IPS-18a (cell line): ENCODE data around the gene ELL2.

Source experiments
- H3K27ac ChIP-seq: one replicate; pipeline ENCODE4 v1.5.1; 2013; ENCODE audit warnings: low read length
- H3K27me3 ChIP-seq: one replicate; pipeline ENCODE4 v1.6.1; 2013; ENCODE audit warnings: mild to moderate bottlenecking, low read length; ENCODE audit not compliant: control insufficient read depth, insufficient read depth
- H3K36me3 ChIP-seq: one replicate; pipeline ENCODE4 v1.6.1; 2013; ENCODE audit warnings: low read depth, low read length; ENCODE audit not compliant: control insufficient read depth
- H3K4me1 ChIP-seq: one replicate; pipeline ENCODE4 v1.6.1; 2013; ENCODE audit warnings: low read depth, low read length; ENCODE audit not compliant: control insufficient read depth
- H3K4me3 ChIP-seq: one replicate; pipeline ENCODE4 v1.5.1; 2013; ENCODE audit warnings: low read length
- H3K9ac ChIP-seq: one replicate; pipeline ENCODE4 v1.6.1; 2013; ENCODE audit warnings: mild to moderate bottlenecking, low read length, moderate library complexity
- H3K9me3 ChIP-seq: one replicate; pipeline ENCODE4 v1.6.1; 2013; ENCODE audit warnings: low read depth, low read length; ENCODE audit not compliant: control insufficient read depth

Gene ELL2

DNA sequence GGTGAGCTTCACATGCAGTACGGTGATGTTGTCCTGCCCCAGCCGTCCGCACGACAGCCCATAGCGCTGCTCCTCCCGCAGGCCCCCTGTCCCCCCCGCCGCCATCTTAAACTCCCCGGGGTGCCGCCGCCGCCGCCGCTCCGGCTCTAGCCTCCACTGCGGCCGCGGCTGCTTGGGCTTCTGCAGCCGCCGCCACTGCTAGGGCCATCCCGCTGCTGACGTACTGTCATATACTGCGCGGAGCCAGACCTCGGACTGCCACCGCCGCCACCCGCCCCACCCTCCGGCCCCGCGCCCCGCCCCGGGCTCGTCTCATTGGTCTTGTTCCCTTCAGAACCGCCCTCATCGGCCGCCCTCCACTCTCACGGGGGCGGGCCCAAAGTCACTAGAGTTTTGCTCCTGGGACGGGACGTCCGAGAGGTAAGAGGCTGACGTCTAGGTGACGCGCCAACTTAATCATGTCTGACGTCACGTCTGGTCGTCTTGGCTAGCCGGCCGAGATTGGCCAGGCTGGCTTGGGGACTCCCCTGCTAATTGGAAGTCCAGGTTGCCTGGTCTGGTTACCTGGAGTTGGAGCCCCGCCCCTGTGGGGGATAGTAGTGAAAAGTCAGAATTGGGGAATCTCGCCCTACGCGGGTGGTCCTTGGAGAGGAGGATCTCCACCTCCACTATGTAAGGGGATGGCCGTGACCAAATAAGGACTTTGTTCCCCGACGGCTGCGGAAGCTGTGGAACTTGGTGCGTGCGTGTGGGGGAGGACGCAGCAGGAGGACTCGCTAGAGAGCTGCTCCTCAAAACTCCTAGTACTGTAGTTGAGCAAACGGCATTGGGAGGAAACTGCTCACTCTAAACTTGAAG, at the start of gene ELL2:
Gene ELL2, minus strand, starts transcription at position 235 of the 858 bp plus-strand sequence. Its CDS starts 130 bp downstream, at position 105.
- no peaks in the 10 kb centered on the region for H3K36me3 ChIP-seq
- peaks cover 17% of the 10 kb centered on the region for H3K27me3 ChIP-seq
- no peaks in the 10 kb centered on the region for H3K9me3 ChIP-seq
- H3K27ac ChIP-seq: peak within 1 kb of the TSS; percentile 88
- peak within 1 kb of the TSS; percentile 76 for H3K9ac ChIP-seq
- peaks cover 47% of the 10 kb centered on the region for H3K4me1 ChIP-seq
- peak within 1 kb of the TSS; percentile 91 for H3K4me3 ChIP-seq

GRCh38 chr5:96008987-96009647, 47.5 kb upstream of the ELL2 start:
- Histone ChIP-seq H3K4me1 (no peaks in the 10 kb centered on the region), H3K27me3 (no peaks in the 10 kb centered on the region), H3K27ac (no peak overlapping the region), H3K4me3 (no peak overlapping the region), H3K9ac (no peak overlapping the region), H3K9me3 (no peaks in the 10 kb centered on the region), H3K36me3 (no peaks in the 10 kb centered on the region)

- H3K9ac ChIP-seq: no peak overlapping the region
- H3K9me3 ChIP-seq: no peaks in the 10 kb centered on the region
- H3K4me1 ChIP-seq: no peaks in the 10 kb centered on the region
- no peaks in the 10 kb centered on the region for H3K36me3 ChIP-seq
- H3K27ac ChIP-seq: no peak overlapping the region
- no peak overlapping the region for H3K4me3 ChIP-seq
- H3K27me3 ChIP-seq: no peaks in the 10 kb centered on the region
Observed at GRCh38 chr5:96008487-96008886, 46.8 kb upstream of the ELL2 start.

DNA sequence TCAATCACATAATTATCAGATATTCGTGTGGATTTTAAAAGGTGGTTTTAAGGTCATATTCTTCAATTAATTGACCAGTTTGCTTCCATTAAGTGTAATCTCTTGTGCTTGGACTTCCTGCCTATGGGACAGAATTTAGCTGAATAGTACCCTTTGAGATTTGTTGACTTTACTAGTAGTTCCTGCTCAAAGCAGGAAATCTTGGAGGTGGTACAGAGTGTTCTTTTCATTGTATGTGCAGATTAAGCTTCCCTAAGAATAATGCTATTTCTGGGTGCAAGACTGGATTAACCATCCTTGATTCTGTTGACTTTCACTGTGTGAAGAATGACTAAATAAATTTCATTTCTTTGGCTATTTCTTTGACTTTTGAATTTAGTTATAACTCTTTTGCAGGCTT, 45.4 kb upstream of the ELL2 start:
- Histone ChIP-seq H3K36me3 (no peaks in the 10 kb centered on the region), H3K4me1 (no peaks in the 10 kb centered on the region), H3K4me3 (no peak overlapping the region), H3K9me3 (no peaks in the 10 kb centered on the region), H3K27me3 (no peaks in the 10 kb centered on the region), H3K27ac (no peak overlapping the region), H3K9ac (no peak overlapping the region)

DNA sequence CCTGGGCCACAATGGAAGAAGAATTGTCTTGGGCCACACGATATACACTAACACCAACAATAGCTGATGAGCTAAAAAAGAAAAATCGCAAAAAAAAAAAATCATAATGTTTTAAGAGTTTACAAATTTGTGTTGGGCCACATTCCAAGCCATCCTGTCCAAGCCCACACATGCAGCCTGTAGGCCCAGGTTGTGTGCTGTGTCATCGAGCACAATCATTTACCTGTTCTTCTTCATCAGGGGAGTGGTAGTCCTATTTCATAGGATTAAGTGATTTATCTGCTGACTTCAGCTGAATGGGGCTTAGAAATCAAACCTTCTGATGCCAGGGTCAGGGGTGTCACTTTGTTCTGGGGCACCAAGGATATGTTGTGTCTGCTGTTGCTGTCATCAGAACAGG, 44.6 kb upstream of the ELL2 start:
- Histone ChIP-seq H3K36me3 (no peaks in the 10 kb centered on the region), H3K4me1 (no peaks in the 10 kb centered on the region), H3K4me3 (no peak overlapping the region), H3K27ac (no peak overlapping the region), H3K9ac (no peak overlapping the region), H3K9me3 (no peaks in the 10 kb centered on the region), H3K27me3 (no peaks in the 10 kb centered on the region)

DNA sequence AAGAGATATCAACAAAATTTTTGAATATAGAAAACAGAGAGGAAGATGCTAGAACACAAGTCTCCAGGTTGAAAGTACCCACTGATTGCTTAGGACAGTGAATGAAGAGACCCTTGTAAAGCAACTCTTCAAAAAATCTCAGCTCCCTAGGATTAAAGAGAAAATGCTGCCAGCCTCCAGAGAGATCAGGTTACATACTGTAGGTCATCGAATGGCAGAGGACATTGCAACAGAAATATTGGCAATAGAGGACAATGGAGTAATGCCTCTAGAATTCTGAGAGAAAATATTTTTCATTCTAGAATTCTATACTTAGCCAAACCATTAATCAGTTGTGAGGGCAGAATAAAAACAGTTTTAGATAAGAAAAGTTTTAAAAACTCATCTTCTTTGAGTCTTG, 43.1 kb upstream of the ELL2 start:
- no peaks in the 10 kb centered on the region for H3K9me3 ChIP-seq
- H3K4me1 ChIP-seq: no peaks in the 10 kb centered on the region
- H3K4me3 ChIP-seq: no peak overlapping the region
- no peaks in the 10 kb centered on the region for H3K36me3 ChIP-seq
- no peak overlapping the region for H3K27ac ChIP-seq
- no peaks in the 10 kb centered on the region for H3K27me3 ChIP-seq
- no peak overlapping the region for H3K9ac ChIP-seq

DNA sequence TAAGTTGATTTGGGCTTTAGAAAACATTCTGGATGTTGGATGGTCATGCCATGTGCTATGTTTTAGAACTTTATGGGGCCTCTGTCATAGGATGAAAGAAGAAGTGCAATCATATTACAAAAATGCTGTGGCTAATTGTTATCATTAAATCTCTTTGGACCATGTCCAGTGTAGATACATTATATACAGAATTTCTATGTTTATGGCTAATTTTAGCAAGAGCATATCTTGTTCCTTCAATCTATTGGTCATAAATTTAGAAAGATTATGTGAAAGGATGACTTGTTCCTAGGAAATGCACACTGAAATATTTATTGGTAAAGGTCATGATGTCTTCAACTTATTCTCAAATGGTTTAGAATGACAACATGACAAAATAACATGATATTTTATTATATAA, 42.4 kb upstream of the ELL2 start:
- no peaks in the 10 kb centered on the region for H3K9me3 ChIP-seq
- no peak overlapping the region for H3K27ac ChIP-seq
- H3K27me3 ChIP-seq: no peaks in the 10 kb centered on the region
- no peak overlapping the region for H3K9ac ChIP-seq
- no peaks in the 10 kb centered on the region for H3K36me3 ChIP-seq
- H3K4me3 ChIP-seq: no peak overlapping the region
- H3K4me1 ChIP-seq: no peaks in the 10 kb centered on the region

GRCh38 chr5:96001262-96001661, 39.6 kb upstream of the ELL2 start:
- Histone ChIP-seq H3K27me3 (no peaks in the 10 kb centered on the region), H3K9ac (no peak overlapping the region), H3K9me3 (no peaks in the 10 kb centered on the region), H3K36me3 (no peaks in the 10 kb centered on the region), H3K4me3 (no peak overlapping the region), H3K27ac (no peak overlapping the region), H3K4me1 (no peaks in the 10 kb centered on the region)

- Histone ChIP-seq H3K4me1 (no peaks in the 10 kb centered on the region), H3K4me3 (no peak overlapping the region), H3K9me3 (no peaks in the 10 kb centered on the region), H3K27ac (no peak overlapping the region), H3K9ac (no peak overlapping the region), H3K27me3 (no peaks in the 10 kb centered on the region), H3K36me3 (no peaks in the 10 kb centered on the region)
Observed at GRCh38 chr5:96000308-96000707, 38.7 kb upstream of the ELL2 start.

DNA sequence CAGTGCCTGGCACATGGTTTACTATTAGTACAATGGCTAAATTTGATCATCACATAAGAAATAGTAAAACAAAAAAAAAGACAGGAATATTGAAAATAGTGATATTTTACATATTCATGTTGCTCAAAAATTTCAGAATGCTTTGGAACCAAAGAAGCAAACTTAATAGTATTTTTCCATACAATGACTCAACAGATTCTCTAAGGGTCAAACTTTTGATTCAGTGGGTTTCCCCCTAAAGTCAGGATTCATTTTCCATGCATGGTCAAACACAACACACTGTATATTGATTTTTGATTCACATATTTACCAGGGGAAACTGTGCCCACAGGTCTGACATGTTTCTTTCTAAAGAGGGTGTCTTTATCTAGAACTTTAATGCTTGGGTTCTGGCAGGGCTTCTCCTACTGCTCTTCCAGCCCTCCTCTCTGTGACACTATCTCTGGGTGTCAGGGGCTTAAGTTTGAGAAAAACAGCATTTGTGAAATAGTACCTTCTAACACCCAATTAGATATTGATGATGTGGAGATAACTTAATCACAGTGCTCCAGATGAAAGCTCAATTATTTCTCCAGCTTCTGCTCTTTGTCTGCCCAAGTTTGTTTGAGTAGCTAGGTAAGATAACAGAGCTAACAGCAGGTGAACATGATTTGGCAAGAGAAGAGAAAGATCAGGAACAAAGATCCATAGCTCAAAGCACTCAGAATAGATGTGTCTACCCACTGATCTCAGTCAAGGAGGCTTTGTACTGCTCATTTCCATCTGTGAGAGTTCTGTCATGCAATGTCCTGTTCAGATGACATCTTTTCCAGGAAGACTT, 35.5 kb upstream of the ELL2 start:
- Histone ChIP-seq H3K9ac (no peak overlapping the region), H3K36me3 (no peaks in the 10 kb centered on the region), H3K4me3 (no peak overlapping the region), H3K4me1 (no peaks in the 10 kb centered on the region), H3K27me3 (no peaks in the 10 kb centered on the region), H3K27ac (no peak overlapping the region), H3K9me3 (no peaks in the 10 kb centered on the region)

GRCh38 chr5:95995962-95996489, 34.4 kb upstream of the ELL2 start:
- no peak overlapping the region for H3K27ac ChIP-seq
- no peaks in the 10 kb centered on the region for H3K36me3 ChIP-seq
- H3K9ac ChIP-seq: no peak overlapping the region
- no peaks in the 10 kb centered on the region for H3K9me3 ChIP-seq
- no peaks in the 10 kb centered on the region for H3K4me1 ChIP-seq
- H3K27me3 ChIP-seq: no peaks in the 10 kb centered on the region
- no peak overlapping the region for H3K4me3 ChIP-seq
